ENCODE results near the gene MREG. TPM values are rescaled to one million over a fixed set of nuclear protein-coding genes. Genes with fewer than 3 reads are reported as not detected.

MREG gene
- total RNA-seq, 1 experiment from 2014 or later = 16.9 TPM

GRCh38 chr2:215998636-215999035, 14.7 kb downstream of the MREG start:
- 0 out of 4 replicates have a peak, but pooled peaks cover 0 to 4% of the 10 kb centered on the region in 2 experiments for H3K36me3 ChIP-seq (ENCODE audit: control insufficient read depth in 1 of 2, insufficient read depth in 2 of 2, low read length in 2 of 2)
- no peak for ATAC-seq
- ChIA-PET RAD21 (ENCODE audit: low non-redundant PET in 1 of 2, low total read pairs in 2 of 2, uncharacterized antibody in 2 of 2, unreplicated experiment in 2 of 2) (no interaction called here), POLR2A (no interaction called here), CTCF (no interaction called here)
- H3K79me2 ChIP-seq (ENCODE audit: insufficient read depth, low read length) = peaks cover 3% of the 10 kb centered on the region; the same call in 1 of the 2 replicates
- no peak overlapping the region for H3K4me3 ChIP-seq (replicated peaks in 1 of 2; ENCODE audit: low read depth in 1 of 2, low read length in 2 of 2)
- DNase-seq (ENCODE audit: low read depth, low spot score) = no peak
- H3K9me3 ChIP-seq (ENCODE audit: control insufficient read depth in 1 of 2, insufficient read depth in 1 of 2, low read depth in 1 of 2, low read length in 2 of 2) = no peaks in the 10 kb centered on the region
- H4K20me1 ChIP-seq (ENCODE audit: insufficient read depth) = no peaks in the 10 kb centered on the region
- H3K9ac ChIP-seq (ENCODE audit: low read length) = no peak overlapping the region
- no peaks in the 10 kb centered on the region for H3K27me3 ChIP-seq (ENCODE audit: insufficient read depth, low read length)
- intact Hi-C loops (cut with micrococcal nuclease) = no loop called here
- no peak for TF ChIP-seq CEBPB (IDR thresholded peaks at IDR 0.05; ENCODE audit: low read depth)
- no peak for TF ChIP-seq CBX3 (IDR thresholded peaks at IDR 0.05; ENCODE audit: low read depth)
- TF ChIP-seq CTCF (IDR thresholded peaks at IDR 0.05 in 2 of 3, conservative IDR thresholded peaks at IDR 0.05 in 1 of 3; ENCODE audit: borderline replicate concordance in 1 of 3, insufficient read depth in 1 of 3, low read depth in 2 of 3, low read length in 2 of 3) = no peak
- no peak for TF ChIP-seq ATF3 (IDR thresholded peaks at IDR 0.05)
- no peak for TF ChIP-seq ELF1 (IDR thresholded peaks at IDR 0.05; ENCODE audit: borderline replicate concordance, low read depth)
- no peak for TF ChIP-seq SRF (IDR thresholded peaks at IDR 0.05; ENCODE audit: low read depth)
- no peak for TF ChIP-seq POLR2A (IDR thresholded peaks at IDR 0.05; ENCODE audit: borderline replicate concordance, extremely low read depth, insufficient read depth, insufficient read length)
- TF ChIP-seq ZNF274 (IDR thresholded peaks at IDR 0.05; ENCODE audit: low read depth, low read length) = no peak
- TF ChIP-seq ZFX (IDR thresholded peaks at IDR 0.05) = no peak
- TF ChIP-seq YY1 (IDR thresholded peaks at IDR 0.05; ENCODE audit: extremely low read depth, insufficient replicate concordance, low read depth, low read length) = no peak
- TF ChIP-seq FOSL1 (IDR thresholded peaks at IDR 0.05; ENCODE audit: low read depth) = no peak
- no peak for TF ChIP-seq ZBTB33 (IDR thresholded peaks at IDR 0.05; ENCODE audit: extremely low read depth, insufficient replicate concordance, low read length)
- TF ChIP-seq MAX (IDR thresholded peaks at IDR 0.05) = no peak
- no peak for TF ChIP-seq RAD21 (IDR thresholded peaks at IDR 0.05; ENCODE audit: low read depth)
- no peak for TF ChIP-seq EGR1 (IDR thresholded peaks at IDR 0.05; ENCODE audit: low read depth)
- no peak for TF ChIP-seq EZH2phosphoT487 (IDR thresholded peaks at IDR 0.05; ENCODE audit: borderline replicate concordance)
- H3K4me1 ChIP-seq (ENCODE audit: control insufficient read depth in 1 of 2, insufficient read depth in 2 of 2, low read length in 2 of 2) = no peaks in the 10 kb centered on the region
- H2AFZ ChIP-seq (ENCODE audit: low read depth, low read length, poor library complexity, severe bottlenecking) = no peak overlapping the region
- no peak overlapping the region for H3K27ac ChIP-seq (ENCODE audit: low read depth, low read length)
- BruUV-seq (replicated peaks) = no TSS peak
- no peak overlapping the region for H3K4me2 ChIP-seq (ENCODE audit: low read length)
- H3K9me2 ChIP-seq (ENCODE audit: insufficient read depth) = no peaks in the 10 kb centered on the region

Data from HCT116 (cell line).